ENCODE data around the gene POMGNT1.

The POMGNT1 gene

GRCh38 chr1:46174448-46175231 lies 23.6 kb downstream of the POMGNT1 start, which contains the start of gene TSPAN1:
Gene TSPAN1, plus strand, starts transcription at chr1:46175087. Its CDS starts 6,021 bp downstream, at chr1:46181108.
- TF ChIP-seq CTCF (IDR thresholded peaks at IDR 0.05; ENCODE audit: control insufficient read depth, extremely low read depth, insufficient read depth): no peak
- DNase-seq (ENCODE audit: low read depth): no peak
- H3K4me3 ChIP-seq (ENCODE audit: low read depth, low read length): no peak within 1 kb of the TSS

GRCh38 chr1:46173361-46173856 lies 24.8 kb downstream of the POMGNT1 start:
- DNase-seq (ENCODE audit: low read depth): no peak
- no peak for TF ChIP-seq CTCF (IDR thresholded peaks at IDR 0.05; ENCODE audit: control insufficient read depth, extremely low read depth, insufficient read depth)

GRCh38 chr1:46172321-46172720 lies 25.9 kb downstream of the POMGNT1 start:
- H3K4me3 ChIP-seq (ENCODE audit: low read depth, low read length): no peak overlapping the region
- no peak for DNase-seq (ENCODE audit: low read depth)
- TF ChIP-seq CTCF (IDR thresholded peaks at IDR 0.05; ENCODE audit: control insufficient read depth, extremely low read depth, insufficient read depth): no peak

More at GRCh38 chr1:46173361-46173856, 24.8 kb downstream of the POMGNT1 start:
- no peak overlapping the region for H3K4me3 ChIP-seq (ENCODE audit: low read depth, low read length)

- peak; percentile 95 for DNase-seq (ENCODE audit: low read depth)
- TF ChIP-seq CTCF (IDR thresholded peaks at IDR 0.05; ENCODE audit: control insufficient read depth, extremely low read depth, insufficient read depth): no peak
- no peak overlapping the region for H3K4me3 ChIP-seq (ENCODE audit: low read depth, low read length)
These were observed 26.4 kb downstream of the POMGNT1 start for GRCh38 chr1:46171871-46172270.

- TF ChIP-seq CTCF (IDR thresholded peaks at IDR 0.05; ENCODE audit: control insufficient read depth, extremely low read depth, insufficient read depth): no peak
- H3K4me3 ChIP-seq (ENCODE audit: low read depth, low read length): no peak overlapping the region
- DNase-seq (ENCODE audit: low read depth): no peak
These were observed 26.9 kb downstream of the POMGNT1 start for GRCh38 chr1:46171351-46171750.

- TF ChIP-seq CTCF (IDR thresholded peaks at IDR 0.05; ENCODE audit: control insufficient read depth, extremely low read depth, insufficient read depth): no peak
- DNase-seq (ENCODE audit: low read depth): no peak
- H3K4me3 ChIP-seq (ENCODE audit: low read depth, low read length): no peak overlapping the region
These were observed 28.3 kb downstream of the POMGNT1 start for GRCh38 chr1:46169811-46170454.
